SK-N-DZ (cell line): Measurements from ENCODE around the gene NRXN3.
"Not testable (repeated sequence)": the region's sequence is repeated elsewhere in the genome, so short reads cannot be mapped to it uniquely, and the experiment has no call there.

Experiments
- DNase-seq: peaks from one replicate; pipeline ENCODE4 v3.0.0-alpha.2; 2015; ENCODE audit warnings: low spot score

Gene NRXN3

GRCh38 chr14:79709573-79709972 lies 1539.4 kb downstream of the NRXN3 start:
- DNase-seq: no peak

GRCh38 chr14:79712302-79712950 lies 1542.3 kb downstream of the NRXN3 start:
- no peak for DNase-seq

GRCh38 chr14:79721399-79722084 lies 1551.4 kb downstream of the NRXN3 start:
- no peak for DNase-seq

- DNase-seq: no peak
Measured at GRCh38 chr14:79724934-79725717, 1555.0 kb downstream of the NRXN3 start.

GRCh38 chr14:79727900-79728299 lies 1557.7 kb downstream of the NRXN3 start:
- no peak for DNase-seq

- no peak for DNase-seq
Measured at GRCh38 chr14:79728331-79728730, 1558.2 kb downstream of the NRXN3 start.

GRCh38 chr14:79729731-79730130 lies 1559.6 kb downstream of the NRXN3 start:
- DNase-seq: no peak

GRCh38 chr14:79730196-79730595 lies 1560.0 kb downstream of the NRXN3 start:
- no peak for DNase-seq

- DNase-seq: no peak
Measured at GRCh38 chr14:79730953-79731352, 1560.8 kb downstream of the NRXN3 start.

GRCh38 chr14:79732911-79733655 lies 1562.9 kb downstream of the NRXN3 start:
- no peak for DNase-seq

GRCh38 chr14:79734151-79734550 lies 1564.0 kb downstream of the NRXN3 start:
- no peak for DNase-seq

GRCh38 chr14:79734656-79735055 lies 1564.5 kb downstream of the NRXN3 start:
- no peak for DNase-seq

- no peak for DNase-seq
Measured at GRCh38 chr14:79735121-79735520, 1564.9 kb downstream of the NRXN3 start.

- DNase-seq: no peak
Measured at GRCh38 chr14:79740066-79740601, 1570.0 kb downstream of the NRXN3 start.

- no peak for DNase-seq
Measured at GRCh38 chr14:79742142-79742541, 1572.0 kb downstream of the NRXN3 start.

GRCh38 chr14:79745046-79745445 lies 1574.9 kb downstream of the NRXN3 start:
- no peak for DNase-seq

GRCh38 chr14:79749065-79749464 lies 1578.9 kb downstream of the NRXN3 start:
- DNase-seq: no peak

GRCh38 chr14:79758985-79759384 lies 1588.8 kb downstream of the NRXN3 start:
- DNase-seq: no peak

GRCh38 chr14:79764323-79764722 lies 1594.2 kb downstream of the NRXN3 start:
- no peak for DNase-seq

- no peak for DNase-seq
Measured at GRCh38 chr14:79766511-79766910, 1596.3 kb downstream of the NRXN3 start.

GRCh38 chr14:79767251-79767650 lies 1597.1 kb downstream of the NRXN3 start:
- no peak for DNase-seq

GRCh38 chr14:79767721-79768120 lies 1597.5 kb downstream of the NRXN3 start:
- DNase-seq: not testable (repeated sequence)
